Activated gamma-delta T cell (primary cell): ENCODE data around the gene TTC23.

Source experiments
- DNase-seq: peaks from one replicate; lab custom pipeline; 2025; lab: John Stamatoyannopoulos, UW

TTC23 gene

DNA sequence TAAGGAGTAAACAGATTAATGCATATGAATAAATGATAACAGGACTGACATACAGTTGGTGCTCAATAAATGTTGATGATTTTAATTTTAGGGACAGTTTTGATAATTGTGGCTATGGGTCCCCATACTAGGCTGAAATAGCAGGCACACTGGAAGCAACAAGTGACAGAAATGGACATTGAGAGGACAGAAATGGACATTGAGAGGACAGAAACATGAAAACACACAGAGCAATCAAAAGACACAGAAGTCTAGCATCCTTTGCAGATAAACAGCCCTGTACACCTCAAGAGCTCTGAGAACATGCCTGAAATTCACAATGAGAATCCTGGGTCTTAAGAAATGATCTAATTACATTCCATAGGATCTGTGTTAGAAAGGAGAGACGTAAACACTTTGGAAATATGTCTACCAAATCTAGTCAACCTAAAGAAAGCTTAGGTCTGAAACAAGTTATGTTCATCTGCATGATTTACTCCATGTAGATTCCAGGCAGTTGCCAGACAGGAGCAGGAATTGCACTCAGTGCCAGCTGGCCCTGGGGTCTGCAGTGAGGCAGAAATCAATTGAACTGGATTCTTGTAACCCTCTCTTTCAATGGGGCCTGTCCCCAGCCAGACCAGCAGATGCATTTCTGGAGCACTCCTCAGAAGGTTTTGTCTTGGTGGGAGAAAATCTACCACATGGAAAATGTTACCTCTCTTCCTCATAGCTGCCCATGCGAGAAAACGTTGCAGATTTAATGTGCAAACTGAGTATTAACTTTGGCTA, 84.2 kb downstream of the TTC23 start:
- no peak for DNase-seq

DNA sequence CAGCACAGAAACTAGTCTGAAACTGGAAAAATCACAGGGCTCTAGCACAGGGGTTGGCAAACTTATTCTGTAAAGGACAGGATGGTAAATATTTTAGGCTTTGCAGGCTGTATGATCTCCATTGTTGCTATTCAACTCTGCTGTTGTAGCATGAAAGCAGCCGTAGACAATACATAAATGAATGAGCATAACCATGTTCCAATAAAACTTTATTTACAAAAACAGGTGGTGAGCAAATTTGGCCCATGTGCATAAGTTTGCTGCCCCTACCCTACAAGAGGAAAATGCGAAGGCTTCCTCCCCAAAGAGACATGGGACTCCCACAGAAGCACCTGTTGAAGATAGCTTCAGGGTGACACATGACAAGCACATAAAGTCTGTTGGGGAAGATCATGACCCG, 85.3 kb downstream of the TTC23 start:
- DNase-seq = no peak

DNA sequence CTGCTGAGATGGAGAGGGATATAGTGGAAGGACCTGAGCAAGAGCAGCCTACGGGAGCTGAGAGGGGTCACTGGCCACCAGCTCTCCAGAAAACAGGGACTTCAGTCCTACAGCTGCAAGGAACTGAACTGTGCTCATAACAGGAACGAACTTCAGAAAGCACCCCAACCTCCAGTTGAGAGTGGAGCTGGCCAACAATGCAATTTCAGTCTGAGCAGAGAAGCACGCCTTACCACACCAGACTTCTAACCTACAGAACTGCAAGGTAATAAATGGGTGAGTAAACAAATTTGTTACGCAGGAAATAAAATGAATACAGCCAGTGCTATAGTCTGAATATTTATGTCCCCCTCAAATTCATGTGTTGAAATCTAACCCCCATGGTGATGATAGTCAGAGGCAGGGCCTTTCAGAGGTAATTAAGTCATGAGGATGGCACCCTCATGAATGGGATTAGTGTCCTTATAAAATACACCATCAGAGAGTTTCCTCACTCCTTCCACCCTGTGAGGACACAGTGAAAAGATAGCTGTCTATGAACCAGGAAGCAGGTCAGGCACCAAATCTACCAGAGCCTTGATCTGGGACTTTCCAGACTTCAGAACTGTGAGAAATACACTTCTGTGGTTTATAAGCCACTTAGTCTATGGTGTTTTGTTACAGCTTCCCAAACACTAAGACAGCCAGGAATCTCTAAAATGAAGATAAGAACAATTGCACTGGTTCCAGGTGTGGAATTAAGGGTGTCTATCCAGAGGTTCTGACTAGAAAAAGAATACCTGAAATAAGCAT, 85.9 kb downstream of the TTC23 start:
- no peak for DNase-seq

DNA sequence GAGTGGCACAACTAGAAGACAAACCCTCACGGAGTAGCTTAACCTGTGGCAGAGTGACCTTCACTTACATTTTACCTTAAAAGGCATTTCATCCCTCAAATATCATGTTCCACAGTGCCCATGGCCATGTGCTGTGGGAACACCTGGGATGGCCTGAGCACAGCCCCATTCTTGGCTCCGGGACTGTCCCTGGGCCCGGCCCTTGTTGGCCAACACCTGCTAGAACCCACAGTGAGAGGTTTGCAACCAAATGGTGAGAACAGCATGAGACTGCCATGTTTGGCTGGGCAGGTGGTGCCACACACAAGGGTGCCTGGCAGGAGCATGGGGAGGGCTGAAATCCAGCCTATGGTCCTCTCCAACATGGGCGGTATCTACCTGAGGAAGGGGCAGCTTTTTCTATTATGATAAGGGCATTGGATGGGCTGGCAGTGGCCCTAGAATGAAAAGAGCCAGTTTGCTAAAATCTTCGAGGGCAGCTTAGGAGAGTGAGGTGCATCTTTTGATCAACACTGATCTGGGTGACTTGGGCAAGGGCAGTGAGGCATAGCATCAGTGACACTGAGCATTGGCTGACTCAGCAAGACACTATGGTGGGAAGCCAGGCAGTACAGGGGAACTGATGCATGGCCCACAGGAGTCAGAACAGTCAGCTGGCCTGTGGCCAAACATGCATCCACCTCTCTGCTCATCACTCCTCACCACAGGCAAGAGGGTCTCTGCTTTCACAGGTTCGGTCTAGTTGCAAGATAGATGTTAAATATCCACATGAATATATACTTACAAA, 90.6 kb downstream of the TTC23 start:
- DNase-seq = no peak

DNA sequence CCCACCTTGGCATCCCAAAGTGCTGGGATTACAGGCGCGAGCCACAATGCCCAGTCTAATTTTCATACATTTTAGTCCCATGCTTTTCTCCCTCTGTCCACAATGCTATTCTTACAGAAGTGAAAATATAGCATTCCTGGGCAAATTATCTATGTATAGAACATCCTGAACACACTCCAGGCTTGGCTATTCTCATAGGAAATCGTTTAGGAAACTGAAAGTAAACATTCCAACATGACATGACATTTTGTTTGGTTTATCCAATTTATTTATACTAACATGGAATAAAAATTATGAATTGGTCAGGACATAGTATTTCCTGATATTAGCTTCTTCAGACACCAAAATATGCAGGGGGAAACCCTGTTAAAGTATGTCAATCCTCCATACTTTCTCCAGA, 91.9 kb downstream of the TTC23 start:
- DNase-seq = no peak

DNA sequence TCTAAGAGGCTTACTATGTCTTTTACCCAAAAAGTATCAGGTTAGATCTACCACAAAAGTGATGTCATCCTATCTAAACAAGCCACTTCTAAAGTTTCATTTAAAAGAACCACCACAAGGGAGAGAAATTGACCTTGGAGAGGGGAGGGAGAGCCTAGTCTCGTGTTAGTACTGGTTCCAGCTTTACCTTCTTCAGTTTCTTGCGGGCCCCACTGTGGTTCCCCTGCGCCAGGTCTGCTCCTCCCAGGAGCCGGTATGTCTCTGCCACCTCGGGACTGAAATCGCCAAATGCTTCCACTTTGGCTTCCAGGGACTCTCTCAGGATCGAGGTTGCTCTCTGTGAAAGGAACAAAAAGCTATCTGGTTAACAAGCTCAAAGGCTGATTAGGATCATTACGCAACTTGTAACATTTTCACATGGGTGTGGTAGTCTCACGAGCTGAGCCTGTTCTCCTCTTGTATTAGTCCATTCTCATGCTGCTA, 93.4 kb downstream of the TTC23 start:
- DNase-seq = no peak

DNA sequence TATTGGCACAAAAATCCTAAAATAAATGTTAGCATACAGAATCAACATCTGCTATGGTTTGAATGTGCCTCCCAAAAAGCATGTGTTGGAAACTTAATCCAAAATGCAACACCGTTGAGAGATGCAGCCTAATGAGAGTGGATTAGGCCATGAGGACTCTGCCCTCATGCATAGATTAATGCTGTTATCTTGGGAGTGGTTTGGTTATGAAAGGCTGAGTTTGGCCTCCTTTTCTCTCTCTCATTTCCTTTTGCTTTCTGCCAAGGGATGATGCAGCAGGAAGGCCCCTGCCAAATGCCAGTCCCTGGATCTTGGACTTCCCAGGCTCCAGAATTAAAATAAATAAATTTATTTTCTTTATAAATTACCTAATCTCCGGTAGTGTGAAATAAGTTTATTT, 95.1 kb downstream of the TTC23 start:
- no peak for DNase-seq

DNA sequence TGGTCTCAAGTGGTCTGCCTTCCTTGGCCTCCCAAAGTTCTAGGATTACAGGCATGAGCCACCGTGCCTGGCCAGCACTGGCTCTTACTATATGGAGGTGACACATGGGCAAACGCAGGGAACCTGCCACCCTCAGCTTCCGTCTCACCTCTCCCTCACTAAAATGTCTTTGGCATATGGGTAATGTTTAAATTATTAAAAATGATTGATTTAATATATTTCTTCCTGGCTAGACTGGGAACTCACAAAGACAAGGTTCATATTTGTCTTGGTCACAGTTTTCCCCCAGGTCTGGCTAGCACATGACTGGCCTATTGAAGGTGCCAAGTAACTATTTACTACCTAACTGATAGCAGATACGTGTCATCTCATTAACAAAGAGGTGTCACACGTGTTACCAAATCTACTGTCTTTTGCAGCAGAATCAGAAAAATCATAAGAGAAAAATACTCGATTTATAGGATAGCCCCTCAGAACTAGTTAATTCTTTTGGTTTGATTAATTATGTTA, 96.3 kb downstream of the TTC23 start:
- no peak for DNase-seq

DNA sequence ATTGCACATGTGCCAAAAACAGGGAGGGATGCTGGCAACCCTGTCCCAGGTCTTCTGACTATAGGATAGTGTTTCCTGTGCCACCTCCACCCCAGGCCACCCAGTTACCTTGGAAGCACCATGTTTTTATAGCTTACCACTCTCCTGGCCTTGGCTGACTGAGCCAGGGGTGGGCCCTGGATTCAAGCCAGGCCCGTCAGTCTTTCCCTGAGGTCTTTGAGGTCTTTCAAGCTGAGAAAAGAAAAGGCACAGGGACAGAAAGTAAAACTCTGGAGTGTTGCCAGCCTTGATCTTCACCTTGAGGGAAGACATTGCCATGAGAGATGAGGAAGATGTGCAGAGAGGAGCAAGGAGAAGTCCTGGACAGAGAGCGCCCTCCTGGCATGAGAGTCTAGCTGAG, 98.2 kb downstream of the TTC23 start:
- no peak for DNase-seq

DNA sequence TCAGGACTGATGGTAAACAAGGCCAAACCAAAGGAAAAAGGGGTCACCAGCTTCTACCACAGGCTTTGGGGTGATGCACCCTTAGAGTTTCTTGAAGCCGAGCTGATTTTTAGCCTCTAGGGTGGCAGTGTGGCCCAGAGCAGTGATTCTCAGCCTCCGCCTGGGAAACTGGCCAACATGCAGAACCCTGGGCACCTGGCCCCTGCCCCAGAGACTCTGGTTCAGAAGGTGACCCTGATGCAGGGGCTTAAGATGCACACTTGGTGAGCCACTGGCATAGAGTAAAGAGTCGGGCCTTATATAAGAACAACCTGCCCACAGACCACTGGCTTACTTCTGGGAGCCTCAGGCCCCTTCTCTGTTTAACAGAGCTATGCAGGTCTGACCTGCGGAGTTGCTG, 100.0 kb downstream of the TTC23 start:
- DNase-seq = no peak

DNA sequence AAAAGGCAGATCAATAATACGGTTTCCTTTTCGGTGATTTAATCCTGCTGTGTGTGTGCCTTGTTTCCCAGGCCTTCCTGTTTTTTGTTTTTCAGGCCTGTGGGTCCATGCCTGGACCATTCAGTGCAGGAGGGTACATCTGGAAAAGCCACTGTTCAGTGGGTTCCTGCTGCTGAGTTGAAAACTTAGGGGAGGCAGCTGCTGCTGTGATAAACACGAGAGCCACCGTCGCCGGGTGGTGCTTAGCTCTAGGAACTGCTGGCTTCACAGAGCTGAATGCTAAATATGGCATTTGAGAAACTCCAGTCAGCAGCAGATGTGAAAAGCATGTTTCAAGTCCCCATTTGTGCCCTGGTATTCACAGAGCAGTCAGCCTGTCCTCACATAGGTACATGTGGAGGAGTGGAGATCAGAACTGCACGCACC, 100.5 kb downstream of the TTC23 start:
- DNase-seq = no peak

DNA sequence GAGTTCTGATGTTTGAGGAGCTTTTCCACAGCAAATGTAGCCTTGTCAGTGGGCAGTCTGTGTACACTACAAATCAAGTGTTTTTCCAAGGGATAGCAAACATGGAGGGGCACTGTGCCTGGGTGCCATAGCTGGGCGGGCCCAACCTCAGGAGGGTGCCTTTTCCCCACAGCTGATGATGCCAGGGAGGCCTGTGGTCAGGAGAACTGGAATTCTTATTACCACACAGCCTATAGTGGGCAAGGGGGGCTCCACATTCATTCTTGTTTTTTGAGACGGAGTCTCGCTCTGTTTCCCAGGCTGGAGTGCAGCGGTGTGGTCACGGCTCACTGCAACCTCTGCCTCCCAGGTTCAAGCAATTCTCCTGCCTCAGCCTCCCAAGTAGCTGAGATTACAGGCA, 102.7 kb downstream of the TTC23 start:
- no peak for DNase-seq

DNA sequence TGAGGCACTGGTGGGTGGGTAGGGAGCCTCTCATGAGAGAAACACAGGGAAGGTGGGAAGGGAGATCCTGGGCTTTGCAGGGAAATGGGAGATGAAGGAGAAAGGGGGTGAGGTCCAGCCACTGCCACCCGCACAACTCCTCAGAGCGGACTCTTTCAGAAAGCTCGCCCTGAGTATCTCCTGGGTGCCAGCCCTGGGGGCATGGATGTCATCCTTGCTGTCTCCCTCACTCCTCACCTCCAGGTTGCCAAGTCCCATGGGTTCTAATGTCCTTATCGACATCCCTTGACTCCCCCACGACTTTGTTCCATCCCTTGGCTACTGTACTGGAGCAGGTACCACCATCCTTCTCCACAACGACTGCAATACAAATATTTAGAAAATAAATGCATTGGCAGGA, 103.6 kb downstream of the TTC23 start:
- no peak for DNase-seq

DNA sequence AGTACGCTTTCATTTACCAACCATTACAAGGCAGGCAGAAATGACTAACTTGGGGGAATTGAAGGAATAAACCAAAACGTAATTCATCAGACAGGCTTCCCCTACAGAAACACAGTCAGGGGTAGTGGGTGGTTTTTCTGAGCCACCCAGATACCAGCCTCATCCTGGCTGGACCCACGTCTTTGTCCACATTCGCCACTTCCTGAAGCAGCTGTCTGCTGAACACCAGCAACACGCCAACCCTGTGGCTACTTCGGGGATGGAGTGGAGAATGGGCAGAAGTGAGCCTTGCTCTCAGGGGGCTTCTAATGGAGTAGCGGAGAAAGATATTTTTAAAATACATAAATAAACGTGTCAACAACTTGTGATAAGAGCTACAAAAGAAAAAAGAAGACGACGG, 104.4 kb downstream of the TTC23 start:
- no peak for DNase-seq

DNA sequence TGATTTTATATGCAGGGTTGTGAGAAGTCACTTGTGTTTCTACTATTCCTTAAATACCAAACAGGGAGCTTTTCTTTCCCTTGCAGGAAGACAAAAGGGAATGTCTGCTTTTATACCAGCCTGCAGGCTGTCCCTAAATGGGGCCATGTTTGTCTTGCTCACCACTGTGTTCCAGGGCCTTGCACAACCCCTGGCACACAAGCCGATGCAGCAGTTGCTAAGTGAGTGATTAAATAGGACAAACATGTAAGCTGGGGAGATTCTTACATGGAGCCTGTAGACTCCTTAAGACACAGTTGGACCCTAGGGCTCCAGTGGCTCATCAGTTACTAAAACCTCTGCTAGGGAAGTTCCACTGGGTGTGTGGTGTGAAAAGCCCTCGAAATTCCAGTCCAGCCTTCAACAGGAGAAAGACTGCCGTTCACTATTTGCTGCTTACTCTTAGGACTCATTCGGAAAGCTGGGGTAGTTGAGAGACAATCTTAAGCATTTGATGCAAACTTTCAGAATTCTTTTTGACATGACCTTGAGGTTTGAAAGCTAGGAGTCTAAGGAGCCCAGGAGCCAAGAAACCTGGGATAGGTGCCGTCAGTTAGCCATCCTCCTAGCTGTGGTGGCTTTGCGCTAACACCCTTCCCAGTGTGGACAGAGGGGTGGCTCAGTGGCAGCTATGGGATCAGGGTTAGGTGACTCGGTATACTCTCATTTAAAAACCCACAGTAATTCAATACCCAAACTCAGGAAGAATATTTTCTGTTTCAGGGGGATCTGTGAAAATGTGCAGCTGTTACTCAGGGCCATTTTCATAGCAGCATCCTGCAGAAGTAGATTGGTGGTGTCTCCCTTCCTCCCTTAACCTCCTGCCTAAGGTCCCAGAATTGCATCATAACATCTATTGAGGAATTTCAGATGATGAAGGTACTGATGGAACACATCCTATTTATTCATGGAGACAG, 105.4 kb downstream of the TTC23 start:
- DNase-seq = no peak

DNA sequence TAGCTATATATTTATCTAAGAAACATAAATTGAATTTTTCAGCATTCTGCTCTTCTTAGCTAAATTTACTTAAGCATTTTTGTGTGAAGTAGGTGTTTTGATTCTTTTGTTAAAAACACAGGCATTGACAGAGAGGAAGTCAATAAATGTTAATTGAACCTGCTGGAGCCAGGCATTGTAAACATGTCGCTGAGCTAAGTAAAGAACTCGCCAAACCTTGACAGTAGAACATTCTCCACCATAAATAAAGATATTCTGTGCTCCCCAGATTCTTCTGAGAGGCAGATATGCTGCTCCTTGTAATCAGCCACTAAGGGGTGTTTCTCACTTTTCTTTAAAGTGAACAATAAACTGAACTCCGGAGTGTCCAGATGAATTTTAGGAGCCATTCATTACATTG, 106.1 kb downstream of the TTC23 start:
- no peak for DNase-seq

DNA sequence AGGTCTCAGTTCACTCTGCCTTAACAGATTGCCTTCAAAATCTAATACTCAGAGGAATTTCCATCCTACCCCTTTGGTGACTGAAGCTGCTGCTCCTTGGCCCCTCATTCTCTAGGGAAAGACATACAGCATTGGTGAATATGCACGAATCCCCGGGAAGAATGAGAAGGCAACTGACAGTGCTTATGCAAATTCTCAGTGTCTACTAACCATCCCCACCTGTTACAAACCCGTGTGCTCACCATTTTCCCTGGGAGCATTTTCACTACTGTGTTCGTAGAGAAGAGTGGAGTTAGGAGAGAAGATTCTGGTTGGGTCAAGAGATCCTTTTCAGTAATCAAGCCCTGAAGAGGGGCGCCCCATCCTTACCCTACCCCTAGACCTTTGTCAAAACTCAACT, 106.8 kb downstream of the TTC23 start:
- DNase-seq = no peak

DNA sequence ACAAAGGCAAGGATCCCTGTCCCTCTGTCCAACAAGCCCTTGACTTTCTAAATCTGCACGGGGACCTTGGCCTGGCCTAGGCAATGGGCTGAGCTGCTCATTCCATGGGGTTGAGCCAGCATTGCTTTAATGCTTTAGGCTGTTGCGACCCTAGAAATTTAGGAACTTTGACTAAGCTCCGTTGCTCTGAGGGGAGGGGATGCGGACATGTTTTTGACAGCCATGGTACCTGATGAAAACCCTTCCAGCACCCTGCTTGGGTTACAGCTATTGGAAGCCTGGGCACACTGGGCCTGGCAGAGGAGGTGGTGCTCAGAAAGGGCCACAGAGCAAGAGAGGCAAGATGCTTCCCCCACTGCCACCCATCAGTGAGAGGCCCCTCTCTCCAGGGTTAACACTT, 107.4 kb downstream of the TTC23 start:
- no peak for DNase-seq

DNA sequence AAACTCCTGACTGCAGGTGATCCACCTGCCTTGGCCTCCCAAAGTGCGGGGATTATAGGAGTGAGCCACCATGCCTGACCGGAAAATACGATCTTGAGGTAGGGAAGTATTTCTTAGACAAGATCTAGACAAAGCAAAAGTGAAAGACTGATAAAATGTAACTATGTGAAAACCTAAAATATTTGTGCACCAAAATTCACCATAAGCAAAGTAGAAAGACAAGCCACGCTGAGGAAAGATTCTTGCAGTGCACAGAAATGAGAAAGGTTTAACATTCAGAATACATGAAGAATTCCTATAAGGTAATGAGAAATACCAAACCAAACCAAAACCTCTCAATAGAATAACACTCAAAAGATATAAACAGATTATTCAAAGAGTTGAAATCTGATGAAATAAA, 108.8 kb downstream of the TTC23 start:
- DNase-seq = no peak

DNA sequence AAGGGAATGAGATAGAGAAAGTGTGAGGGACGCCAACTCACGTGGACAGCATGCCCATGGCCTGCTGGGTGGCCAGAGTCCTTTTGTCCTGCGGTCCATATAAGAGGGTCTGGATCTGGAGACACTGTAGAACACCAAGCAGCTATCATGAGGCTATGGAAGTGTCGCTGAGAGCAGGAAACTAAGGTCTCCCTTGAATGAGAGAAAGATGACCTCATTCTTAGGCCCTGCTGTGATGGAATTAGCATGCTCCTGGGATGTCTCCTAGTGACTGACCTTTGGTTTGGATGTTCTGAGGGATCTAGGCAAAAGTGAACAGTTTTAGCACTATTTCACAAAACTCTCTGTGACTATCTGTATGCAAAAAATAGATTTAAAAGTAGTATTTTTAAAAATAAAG, 110.1 kb downstream of the TTC23 start:
- DNase-seq = no peak

DNA sequence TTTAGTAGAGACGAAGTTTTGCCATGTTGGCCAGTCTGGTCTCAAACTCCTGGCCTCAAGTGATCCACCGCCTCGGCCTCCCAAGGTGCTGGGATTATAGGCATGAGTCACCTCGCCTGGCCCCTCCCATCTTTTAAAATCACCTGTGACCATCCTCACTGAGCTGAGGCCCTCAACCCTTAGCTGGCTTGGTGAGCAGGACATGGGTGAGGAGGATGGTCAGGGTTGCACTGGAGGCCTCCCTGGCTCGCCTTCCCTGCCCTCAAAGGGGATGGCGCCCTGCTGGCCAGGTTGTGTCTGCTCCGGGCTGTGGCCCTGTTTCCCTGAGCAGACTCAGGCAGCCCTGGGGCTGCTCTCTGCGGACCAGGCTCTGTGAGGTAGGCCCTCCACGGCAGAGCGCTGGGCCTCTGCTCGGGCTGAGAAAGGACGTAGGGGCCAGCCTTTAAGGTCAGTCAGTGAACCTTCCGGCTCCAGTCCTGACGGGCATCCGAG, 110.8 kb downstream of the TTC23 start:
- no peak for DNase-seq
